ENCODE measurements around the gene ZSCAN4.

Gene ZSCAN4

DNA sequence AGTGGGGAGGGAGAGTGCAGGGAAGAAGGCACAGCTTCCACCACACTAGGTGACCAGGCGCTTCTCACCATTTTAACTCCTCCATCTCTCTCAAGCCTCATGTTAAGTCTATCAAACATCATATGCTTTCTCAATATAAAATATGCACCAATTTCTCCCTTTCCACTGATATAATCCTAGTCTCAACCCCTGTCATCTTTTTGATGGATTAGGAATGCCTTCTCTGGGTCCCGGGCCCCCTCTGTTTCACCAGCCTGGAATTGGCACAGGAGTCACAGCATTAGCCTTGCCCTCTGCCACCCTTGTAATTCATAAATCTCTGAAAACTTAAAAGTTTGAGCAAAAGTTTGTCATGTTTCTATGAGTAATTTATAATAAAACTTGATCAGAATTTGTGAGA lies at the start of gene ZSCAN4:
Gene ZSCAN4 (plus strand): TSS at position 301 of the 400 bp plus-strand sequence. CDS start 7,211 bp downstream, outside the sequence.
- no peak for TF ChIP-seq MAX (IDR thresholded peaks at IDR 0.05; ENCODE audit: low read depth, low read length)
- TF ChIP-seq, protein P1, sequence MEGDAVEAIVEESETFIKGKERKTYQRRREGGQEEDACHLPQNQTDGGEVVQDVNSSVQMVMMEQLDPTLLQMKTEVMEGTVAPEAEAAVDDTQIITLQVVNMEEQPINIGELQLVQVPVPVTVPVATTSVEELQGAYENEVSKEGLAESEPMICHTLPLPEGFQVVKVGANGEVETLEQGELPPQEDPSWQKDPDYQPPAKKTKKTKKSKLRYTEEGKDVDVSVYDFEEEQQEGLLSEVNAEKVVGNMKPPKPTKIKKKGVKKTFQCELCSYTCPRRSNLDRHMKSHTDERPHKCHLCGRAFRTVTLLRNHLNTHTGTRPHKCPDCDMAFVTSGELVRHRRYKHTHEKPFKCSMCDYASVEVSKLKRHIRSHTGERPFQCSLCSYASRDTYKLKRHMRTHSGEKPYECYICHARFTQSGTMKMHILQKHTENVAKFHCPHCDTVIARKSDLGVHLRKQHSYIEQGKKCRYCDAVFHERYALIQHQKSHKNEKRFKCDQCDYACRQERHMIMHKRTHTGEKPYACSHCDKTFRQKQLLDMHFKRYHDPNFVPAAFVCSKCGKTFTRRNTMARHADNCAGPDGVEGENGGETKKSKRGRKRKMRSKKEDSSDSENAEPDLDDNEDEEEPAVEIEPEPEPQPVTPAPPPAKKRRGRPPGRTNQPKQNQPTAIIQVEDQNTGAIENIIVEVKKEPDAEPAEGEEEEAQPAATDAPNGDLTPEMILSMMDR (IDR thresholded peaks at IDR 0.05; ENCODE audit: low read depth, low read length) = no peak
- no peak for TF ChIP-seq POLR2A (IDR thresholded peaks at IDR 0.05; ENCODE audit: extremely low read depth, insufficient read length)
- no peak for TF ChIP-seq MYC (IDR thresholded peaks at IDR 0.05; ENCODE audit: low read depth, low read length)
- no peak for DNase-seq (ENCODE audit: low read depth)

DNA sequence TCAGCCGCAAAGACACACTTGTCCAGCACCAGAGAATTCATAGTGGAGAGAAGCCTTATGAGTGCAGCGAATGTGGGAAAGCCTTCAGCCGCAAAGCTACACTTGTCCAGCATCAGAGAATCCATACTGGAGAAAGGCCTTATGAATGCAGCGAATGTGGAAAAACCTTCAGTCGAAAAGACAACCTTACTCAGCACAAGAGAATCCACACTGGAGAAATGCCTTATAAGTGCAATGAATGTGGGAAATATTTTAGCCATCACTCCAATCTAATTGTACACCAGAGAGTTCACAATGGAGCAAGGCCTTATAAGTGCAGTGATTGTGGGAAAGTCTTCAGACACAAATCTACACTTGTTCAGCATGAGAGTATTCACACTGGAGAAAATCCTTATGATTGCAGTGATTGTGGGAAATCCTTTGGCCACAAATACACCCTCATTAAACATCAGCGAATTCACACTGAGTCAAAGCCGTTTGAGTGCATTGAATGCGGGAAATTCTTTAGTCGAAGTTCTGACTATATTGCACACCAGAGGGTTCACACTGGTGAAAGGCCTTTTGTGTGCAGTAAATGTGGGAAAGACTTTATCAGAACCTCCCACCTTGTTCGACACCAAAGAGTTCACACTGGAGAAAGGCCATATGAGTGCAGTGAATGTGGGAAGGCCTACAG lies 47.9 kb upstream of the ZSCAN4 start:
- no peak for TF ChIP-seq MYC (IDR thresholded peaks at IDR 0.05; ENCODE audit: low read depth, low read length)
- TF ChIP-seq POLR2A (IDR thresholded peaks at IDR 0.05; ENCODE audit: extremely low read depth, insufficient read length) = no peak
- TF ChIP-seq MAX (IDR thresholded peaks at IDR 0.05; ENCODE audit: low read depth, low read length) = no peak
- TF ChIP-seq, protein P1 (IDR thresholded peaks at IDR 0.05; ENCODE audit: low read depth, low read length) = no peak
- DNase-seq (ENCODE audit: low read depth) = peak; percentile 6
- no peak overlapping the region for H3K4me3 ChIP-seq (ENCODE audit: low read depth, low read length)

More for the DNA sequence above, at the start of gene ZSCAN4:
- no peak within 1 kb of the TSS for H3K4me3 ChIP-seq (ENCODE audit: low read depth, low read length)

GRCh38 chr19:57623091-57623490 lies 45.6 kb upstream of the ZSCAN4 start:
- TF ChIP-seq POLR2A (IDR thresholded peaks at IDR 0.05; ENCODE audit: extremely low read depth, insufficient read length) = no peak
- no peak for TF ChIP-seq MAX (IDR thresholded peaks at IDR 0.05; ENCODE audit: low read depth, low read length)
- TF ChIP-seq, protein P1 (IDR thresholded peaks at IDR 0.05; ENCODE audit: low read depth, low read length) = no peak
- H3K4me3 ChIP-seq (ENCODE audit: low read depth, low read length) = no peak overlapping the region
- DNase-seq (ENCODE audit: low read depth) = no peak

DNA sequence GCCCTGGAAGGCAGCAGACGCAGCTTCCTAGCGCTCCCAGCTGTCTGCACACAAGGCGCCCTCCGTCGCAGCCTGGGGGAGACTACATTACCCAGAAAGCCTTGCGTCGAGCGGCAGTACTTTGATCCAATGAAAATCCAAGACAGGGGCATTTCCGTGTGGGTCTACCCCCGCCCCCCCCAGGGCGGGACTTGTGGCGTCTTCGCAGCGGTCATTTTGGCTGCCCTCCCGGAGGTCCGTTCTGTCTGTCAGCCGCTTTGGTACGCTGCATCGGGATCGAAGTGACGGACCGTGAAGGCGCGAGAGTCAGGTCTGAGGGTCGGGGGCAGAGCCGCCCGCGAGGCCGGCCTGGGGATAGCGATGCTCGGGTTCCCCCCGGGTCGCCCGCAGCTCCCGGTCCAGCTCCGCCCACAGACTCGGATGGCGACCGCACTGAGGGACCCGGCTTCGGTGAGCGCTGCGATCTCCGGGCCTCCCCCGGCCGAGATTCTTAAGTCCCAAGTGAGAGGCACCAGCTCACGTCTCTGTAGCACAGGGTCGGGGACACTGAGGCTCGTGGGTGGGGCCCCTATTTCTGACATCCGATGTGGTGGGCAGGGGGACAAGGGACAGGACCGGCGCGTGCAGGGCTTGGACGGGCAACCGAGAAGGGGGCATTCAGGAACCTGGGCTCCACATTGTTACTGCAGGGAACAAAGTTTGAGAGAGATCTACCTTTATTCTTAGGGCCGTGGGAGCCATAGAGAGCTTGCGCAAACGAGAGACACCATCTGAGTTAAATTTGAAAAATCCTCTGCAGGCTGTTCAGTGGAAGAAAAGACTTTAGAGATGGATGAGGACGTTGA lies 35.5 kb upstream of the ZSCAN4 start, which contains the start of gene ZNF211:
Gene ZNF211 (plus strand): TSS at position 182 of the 845 bp plus-strand sequence. CDS start 179 bp downstream, at position 361.
- peak within 1 kb of the TSS; percentile 69 for H3K4me3 ChIP-seq (ENCODE audit: low read depth, low read length)
- DNase-seq (ENCODE audit: low read depth) = peak; percentile 89
- TF ChIP-seq MYC (IDR thresholded peaks at IDR 0.05; ENCODE audit: low read depth, low read length) (peak; percentile 49; the same call in 1 of the 2 replicates), POLR2A (IDR thresholded peaks at IDR 0.05; ENCODE audit: extremely low read depth, insufficient read length) (no peak), MAX (IDR thresholded peaks at IDR 0.05; ENCODE audit: low read depth, low read length) (peak; percentile 34; the same call in 1 of the 2 replicates)

- peak overlapping the region; percentile 69 for H3K4me3 ChIP-seq (ENCODE audit: low read depth, low read length)
- DNase-seq (ENCODE audit: low read depth) = no peak
- TF ChIP-seq, protein P1 (IDR thresholded peaks at IDR 0.05; ENCODE audit: low read depth, low read length) = no peak
- TF ChIP-seq POLR2A (IDR thresholded peaks at IDR 0.05; ENCODE audit: extremely low read depth, insufficient read length) (no peak), MAX (IDR thresholded peaks at IDR 0.05; ENCODE audit: low read depth, low read length) (no peak), MYC (IDR thresholded peaks at IDR 0.05; ENCODE audit: low read depth, low read length) (no peak)
Measured at GRCh38 chr19:57633832-57634131, 35.0 kb upstream of the ZSCAN4 start.

DNA sequence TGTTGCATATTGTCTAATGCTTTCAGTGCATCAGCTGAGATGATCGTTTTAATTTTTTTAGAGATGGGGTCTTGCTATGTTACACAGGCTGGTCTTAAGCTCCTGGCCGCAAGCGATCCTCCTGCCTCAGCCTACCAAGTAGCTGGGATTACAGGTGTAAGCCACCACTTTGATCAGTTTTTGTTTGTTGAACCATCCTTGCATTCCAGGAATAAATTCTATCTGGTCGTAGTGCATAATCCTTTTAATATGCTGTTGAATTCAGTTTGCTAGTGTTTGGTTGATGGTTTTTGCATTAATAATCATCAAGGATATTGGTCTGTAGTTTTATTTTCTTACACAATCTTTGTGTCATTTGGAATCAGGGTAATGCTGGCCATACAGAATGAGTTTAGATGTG lies 31.4 kb upstream of the ZSCAN4 start:
- H3K4me3 ChIP-seq (ENCODE audit: low read depth, low read length) = no peak overlapping the region
- TF ChIP-seq MAX (IDR thresholded peaks at IDR 0.05; ENCODE audit: low read depth, low read length) (no peak), MYC (IDR thresholded peaks at IDR 0.05; ENCODE audit: low read depth, low read length) (no peak), POLR2A (IDR thresholded peaks at IDR 0.05; ENCODE audit: extremely low read depth, insufficient read length) (no peak)
- TF ChIP-seq, protein P1 (IDR thresholded peaks at IDR 0.05; ENCODE audit: low read depth, low read length) = no peak
- no peak for DNase-seq (ENCODE audit: low read depth)
